Ecto neural progenitor cell (in vitro differentiated cells): Measurements from ENCODE around the gene PROSER3.
"Not testable (repeated sequence)": the region's sequence is repeated elsewhere in the genome, so short reads cannot be mapped to it uniquely, and the experiment has no call there.

ENCODE experiments used
- DNase-seq: peaks from one replicate; pipeline ENCODE4 v3.0.0-alpha.2; 2018; ENCODE audit warnings: low spot score

The PROSER3 gene

DNA sequence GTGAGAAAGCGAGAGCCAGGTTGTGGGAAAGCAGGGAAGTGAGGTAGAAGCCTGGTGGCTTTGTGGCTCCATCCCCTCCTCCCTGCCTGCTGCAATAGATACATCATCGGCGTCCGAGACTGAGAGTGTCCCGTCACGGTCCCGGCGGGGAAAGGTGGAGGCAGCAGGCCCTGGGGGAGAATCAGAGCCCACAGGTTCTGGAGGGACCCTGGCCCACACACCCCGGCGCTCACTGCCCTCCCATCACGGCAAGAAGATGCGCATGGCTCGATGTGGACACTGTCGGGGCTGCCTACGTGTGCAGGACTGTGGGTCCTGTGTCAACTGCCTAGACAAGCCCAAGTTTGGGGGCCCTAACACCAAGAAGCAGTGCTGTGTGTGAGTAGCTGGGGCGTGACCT is 35.1 kb upstream of the PROSER3 start:
- DNase-seq: no peak

DNA sequence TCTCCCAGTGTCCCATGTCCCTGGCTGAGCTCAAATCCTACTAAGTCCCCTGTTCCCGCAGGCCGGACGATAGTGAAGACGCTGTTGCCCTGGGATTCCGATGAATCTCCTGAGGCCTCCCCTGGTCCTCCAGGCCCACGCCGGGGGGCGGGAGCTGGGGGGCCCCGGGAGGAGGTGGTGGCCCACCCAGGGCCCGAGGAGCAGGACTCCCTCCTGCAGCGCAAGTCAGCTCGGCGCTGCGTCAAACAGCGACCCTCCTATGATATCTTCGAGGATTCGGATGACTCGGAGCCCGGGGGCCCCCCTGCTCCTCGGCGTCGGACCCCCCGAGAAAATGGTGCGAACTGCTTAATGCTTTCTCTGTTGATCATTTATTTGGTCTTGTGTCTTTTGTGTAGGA is 34.3 kb upstream of the PROSER3 start:
- no peak for DNase-seq

DNA sequence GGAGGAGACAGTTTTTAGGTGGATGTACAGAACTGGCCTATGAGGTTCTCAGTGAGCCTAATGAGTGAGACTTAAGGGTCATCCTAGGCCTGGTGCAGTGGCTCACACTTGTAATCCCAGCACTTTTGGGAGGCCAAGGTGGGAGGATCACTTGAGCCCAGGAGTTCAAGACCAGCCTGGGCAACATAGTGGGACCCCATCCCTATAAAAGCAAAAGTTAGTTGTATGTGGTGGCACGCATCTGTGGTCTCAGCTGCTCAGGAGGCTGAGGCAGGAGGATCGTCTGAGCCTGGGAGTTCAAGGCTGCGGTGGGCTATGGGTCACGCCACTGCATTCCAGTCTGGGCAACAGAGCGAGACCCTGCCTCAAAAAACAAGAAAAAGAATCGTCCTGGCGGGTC is 33.8 kb upstream of the PROSER3 start:
- DNase-seq: not testable (repeated sequence)

DNA sequence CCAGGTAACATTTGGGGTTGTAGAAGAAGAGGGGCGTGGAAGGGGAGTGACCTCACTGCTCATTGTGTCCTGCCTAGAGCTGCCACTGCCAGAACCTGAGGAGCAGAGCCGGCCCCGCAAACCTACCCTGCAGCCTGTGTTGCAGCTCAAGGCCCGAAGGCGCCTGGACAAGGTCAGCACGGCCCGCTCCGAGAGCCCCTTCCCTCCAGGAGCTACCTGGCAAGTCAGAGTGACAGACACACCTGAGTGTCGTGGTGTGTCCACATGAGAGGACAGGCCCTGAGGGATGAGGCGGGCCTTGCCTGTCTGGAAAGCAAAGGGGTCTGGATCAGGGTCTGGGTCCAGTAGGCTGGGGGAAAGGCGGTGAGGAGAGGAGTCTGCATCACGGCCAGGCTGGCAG is 33.4 kb upstream of the PROSER3 start:
- DNase-seq: no peak

DNA sequence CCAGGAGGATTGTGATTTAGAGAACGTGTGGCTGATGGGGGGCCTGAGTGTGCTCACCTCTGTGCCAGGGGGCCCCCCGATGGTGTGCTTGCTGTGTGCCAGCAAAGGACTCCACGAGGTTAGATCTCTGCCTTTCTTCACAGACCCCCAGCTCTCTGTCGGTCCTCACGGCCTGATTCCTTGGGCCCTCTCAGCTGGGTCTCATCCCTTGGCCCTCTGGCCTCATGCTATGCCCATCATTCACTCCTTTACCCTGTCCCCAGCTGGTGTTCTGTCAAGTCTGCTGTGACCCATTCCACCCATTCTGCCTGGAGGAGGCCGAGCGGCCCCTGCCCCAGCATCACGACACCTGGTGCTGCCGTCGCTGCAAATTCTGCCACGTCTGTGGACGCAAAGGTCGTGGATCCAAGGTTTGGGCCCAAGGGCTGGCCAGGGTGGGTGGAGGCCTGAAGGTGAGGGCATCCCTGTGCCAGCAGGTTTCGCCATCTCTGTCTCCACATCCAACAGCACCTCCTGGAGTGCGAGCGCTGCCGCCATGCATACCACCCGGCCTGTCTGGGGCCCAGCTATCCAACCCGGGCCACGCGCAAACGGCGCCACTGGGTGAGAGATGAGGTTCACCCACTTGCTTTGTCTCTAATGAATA is 32.6 kb upstream of the PROSER3 start:
- no peak for DNase-seq

DNA sequence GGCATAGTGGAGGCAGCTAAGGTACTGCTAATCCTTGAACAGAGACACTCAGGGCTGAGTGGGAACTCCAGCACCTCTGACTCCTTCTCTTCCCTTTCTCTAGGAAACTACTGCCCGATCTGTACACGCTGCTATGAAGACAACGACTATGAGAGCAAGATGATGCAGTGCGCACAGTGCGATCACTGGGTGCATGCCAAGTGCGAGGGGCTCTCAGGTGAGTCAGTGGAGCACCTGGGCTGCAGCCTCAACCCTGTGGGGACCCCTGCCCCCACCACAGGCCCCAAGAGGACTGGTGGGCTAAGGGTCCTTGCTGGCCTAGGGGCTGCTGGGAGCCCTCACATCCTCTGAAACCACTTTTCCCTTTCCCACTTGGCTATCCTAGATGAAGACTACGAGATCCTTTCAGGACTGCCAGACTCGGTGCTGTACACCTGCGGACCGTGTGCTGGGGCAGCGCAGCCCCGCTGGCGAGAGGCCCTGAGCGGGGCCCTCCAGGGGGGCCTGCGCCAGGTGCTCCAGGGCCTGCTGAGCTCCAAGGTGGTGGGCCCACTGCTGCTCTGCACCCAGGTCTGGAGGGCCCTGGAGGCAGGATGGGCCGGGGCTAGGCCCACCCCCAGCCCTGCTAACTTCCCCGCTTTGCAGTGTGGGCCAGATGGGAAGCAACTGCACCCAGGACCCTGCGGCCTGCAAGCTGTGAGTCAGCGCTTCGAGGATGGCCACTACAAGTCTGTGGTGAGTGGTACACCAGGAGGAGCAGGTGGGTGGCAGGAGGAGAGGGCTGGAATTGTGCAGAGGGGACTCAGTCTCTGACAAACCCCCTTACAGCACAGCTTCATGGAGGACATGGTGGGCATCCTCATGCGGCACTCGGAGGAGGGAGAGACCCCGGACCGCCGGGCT is 30.7 kb upstream of the PROSER3 start:
- DNase-seq: no peak

DNA sequence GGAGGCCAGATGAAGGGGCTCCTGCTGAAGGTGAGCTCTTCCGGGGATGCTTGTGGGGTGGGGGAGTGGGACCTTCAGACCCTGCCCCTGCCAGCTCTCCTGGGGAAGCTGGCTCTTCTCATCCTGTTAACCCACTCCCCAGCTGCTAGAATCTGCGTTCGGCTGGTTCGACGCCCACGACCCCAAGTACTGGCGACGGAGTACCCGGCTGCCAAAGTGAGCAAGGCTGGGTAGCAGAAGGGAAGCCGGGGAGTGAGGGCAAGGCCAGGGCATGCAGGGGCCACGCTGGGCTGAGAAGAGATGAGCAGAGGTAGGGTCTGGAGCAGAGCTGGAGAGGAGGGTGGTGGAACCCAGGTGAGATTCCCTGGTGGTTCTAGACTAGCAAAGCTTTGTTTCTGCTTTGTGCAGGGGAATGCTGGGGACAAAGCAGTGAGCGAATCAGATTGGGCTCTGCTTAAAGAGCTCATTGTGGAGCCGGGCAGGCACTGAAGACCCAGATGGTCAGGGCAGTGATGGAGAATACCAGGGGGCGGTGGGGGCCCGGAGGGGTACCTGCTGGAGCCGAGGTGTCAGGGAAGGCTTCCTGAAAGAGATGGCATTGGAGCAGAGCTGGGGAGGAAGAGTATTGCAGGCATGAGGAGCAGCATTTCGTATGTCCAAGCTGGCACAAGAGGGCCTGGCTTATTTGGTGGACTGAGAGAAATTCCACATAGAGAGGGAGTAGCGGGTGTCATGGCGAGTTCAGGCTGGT is 29.8 kb upstream of the PROSER3 start:
- no peak for DNase-seq

DNA sequence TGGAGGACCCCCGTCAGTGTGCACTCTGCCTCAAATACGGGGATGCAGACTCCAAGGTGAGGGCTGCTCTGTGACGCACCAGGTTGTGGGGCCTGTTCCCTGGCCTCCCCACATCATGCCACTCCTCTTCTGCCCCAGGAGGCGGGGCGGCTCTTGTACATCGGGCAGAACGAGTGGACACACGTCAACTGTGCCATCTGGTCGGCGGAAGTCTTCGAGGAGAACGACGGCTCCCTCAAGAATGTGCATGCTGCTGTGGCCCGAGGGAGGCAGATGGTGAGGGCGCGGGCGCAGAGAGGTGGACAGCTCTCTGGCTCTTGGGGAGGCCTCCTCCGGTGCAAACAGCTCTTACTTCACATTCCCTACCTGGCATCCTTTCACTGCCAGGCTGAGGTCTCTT is 29.0 kb upstream of the PROSER3 start:
- no peak for DNase-seq

DNA sequence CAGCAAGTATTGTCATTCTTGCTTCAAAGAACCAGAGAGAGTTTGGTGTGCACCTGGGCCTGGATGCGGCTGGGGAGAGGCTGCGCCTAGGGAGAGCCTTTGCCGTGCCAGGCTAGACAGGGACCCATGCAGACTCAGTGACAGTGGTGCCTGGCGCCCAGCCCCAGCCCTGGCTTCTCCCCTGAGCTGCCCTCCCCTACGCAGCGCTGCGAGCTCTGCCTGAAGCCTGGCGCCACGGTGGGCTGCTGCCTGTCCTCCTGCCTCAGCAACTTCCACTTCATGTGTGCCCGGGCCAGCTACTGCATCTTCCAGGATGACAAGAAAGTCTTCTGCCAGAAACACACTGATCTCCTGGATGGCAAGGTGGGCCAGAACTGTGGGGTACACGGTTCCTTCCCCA is 28.2 kb upstream of the PROSER3 start:
- DNase-seq: no peak

DNA sequence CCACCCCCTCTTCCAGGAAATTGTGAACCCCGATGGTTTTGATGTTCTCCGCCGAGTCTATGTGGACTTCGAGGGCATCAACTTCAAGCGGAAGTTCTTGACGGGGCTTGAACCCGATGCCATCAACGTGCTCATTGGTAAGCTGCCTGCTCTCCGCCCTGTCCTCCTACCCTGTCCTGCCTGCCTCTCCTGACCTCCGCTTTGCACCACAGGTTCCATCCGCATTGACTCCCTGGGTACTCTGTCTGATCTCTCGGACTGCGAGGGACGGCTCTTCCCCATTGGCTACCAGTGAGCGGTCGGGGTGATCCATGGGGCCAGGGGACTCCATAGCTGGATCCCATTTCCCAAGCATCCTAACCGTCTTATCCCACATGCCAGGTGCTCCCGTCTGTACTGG is 27.6 kb upstream of the PROSER3 start:
- DNase-seq: no peak

DNA sequence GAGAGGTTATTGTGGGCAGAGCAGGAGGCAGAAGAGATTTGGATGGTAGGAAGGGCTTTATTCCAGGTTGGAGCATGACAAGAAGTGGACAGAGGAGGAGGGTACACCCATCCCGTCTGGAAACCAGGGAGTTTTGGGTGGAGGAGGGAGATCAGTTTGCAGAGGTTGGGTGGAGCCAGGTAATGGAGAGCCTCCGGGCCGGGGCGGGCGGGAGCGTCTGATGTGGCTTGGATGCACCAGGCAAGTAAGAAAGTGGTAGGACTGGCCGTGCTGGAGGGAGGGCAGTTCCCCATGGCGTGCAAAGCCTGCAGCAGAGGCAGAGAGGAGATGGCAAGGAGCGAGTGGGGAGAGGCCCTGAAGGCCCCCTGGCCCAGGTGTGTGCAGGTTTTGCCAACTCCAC is 26.6 kb upstream of the PROSER3 start:
- no peak for DNase-seq

DNA sequence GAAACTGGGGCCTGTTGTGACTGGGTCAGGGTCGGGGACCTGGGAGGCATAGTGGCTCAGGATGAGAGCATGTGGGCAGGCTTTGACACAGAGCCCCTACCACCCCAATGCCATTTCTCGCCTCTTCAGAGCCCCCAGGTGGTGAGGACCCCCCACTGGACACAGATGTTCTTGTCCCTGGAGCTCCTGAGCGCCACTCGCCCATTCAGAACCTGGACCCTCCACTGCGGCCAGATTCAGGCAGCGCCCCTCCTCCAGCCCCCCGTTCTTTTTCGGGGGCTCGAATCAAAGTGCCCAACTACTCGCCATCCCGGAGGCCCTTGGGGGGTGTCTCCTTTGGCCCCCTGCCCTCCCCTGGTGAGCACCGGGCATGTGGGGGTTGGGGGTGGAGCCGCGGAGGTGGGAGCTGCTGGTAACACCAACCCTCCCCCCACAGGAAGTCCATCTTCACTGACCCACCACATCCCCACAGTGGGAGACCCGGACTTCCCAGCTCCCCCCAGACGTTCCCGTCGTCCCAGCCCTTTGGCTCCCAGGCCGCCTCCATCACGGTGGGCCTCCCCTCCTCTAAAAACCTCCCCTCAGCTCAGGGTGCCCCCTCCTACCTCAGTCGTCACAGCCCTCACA is 26.1 kb upstream of the PROSER3 start:
- DNase-seq: no peak

DNA sequence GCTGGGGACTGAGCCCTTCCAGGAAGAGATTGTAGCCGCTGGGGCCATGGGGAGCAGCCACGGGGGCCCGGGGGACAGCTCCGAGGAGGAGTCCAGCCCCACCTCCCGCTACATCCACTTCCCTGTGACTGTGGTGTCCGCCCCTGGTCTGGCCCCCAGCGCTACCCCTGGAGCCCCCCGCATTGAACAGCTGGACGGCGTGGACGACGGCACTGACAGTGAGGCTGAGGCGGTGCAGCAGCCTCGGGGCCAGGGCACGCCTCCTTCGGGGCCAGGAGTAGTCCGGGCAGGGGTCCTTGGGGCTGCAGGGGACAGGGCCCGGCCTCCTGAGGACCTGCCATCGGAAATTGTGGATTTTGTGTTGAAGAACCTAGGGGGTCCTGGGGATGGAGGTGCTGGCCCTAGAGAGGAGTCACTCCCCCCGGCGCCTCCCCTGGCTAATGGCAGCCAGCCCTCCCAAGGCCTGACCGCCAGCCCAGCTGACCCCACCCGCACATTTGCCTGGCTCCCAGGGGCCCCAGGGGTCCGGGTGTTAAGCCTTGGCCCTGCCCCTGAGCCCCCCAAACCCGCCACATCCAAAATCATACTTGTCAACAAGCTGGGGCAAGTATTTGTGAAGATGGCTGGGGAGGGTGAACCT is 25.3 kb upstream of the PROSER3 start:
- no peak for DNase-seq

DNA sequence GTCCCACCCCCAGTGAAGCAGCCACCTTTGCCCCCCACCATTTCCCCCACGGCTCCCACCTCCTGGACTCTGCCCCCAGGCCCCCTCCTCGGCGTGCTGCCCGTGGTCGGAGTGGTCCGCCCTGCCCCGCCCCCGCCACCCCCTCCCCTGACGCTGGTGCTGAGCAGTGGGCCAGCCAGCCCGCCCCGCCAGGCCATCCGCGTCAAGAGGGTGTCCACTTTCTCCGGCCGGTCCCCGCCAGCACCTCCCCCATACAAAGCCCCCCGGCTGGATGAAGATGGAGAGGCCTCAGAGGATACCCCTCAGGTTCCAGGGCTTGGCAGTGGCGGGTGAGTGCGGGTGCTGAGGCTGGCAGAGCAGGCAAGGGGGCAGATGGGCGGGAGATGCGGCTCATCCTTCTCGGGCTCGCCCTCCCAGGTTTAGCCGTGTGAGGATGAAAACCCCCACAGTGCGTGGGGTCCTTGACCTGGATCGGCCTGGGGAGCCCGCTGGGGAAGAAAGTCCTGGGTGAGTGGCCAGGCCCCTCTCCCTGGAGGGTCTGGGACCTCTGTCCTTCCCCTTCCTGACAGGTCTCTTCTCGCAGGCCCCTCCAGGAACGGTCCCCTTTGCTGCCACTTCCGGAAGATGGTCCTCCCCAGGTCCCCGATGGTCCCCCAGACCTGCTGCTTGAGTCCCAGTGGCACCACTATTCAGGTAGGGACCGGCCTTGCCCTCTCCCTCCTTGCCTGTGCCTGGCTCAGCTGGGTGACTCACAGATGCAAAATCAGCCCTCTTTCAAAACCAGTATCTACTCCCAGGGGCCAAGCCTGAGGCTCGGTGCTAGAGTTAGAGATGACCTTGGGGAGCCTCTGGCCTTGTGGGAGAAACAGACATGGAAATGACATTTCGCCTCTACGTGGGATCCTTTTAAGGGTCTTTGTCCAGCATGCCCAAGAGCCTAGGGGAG is 24.5 kb upstream of the PROSER3 start:
- no peak for DNase-seq

DNA sequence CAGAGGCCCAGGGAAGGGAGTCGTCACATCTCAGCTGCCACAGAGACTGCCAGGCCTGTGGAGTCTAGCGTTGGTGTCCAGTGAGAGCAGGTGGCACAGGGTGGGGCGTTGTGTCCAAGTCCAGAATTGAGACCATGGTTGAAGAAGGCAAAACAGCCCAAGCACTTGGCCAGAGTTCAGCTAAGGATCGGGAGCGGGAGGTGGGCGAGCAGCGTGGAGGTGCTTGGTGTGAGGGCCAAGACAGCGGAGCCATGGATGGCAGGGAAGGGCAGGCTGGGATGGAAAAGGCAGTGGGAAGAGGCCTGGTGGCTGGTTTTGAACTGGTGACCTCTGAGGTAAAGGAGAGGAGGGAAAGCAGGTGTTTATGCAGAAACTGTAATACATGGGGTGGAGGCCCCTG is 23.7 kb upstream of the PROSER3 start:
- no peak for DNase-seq

DNA sequence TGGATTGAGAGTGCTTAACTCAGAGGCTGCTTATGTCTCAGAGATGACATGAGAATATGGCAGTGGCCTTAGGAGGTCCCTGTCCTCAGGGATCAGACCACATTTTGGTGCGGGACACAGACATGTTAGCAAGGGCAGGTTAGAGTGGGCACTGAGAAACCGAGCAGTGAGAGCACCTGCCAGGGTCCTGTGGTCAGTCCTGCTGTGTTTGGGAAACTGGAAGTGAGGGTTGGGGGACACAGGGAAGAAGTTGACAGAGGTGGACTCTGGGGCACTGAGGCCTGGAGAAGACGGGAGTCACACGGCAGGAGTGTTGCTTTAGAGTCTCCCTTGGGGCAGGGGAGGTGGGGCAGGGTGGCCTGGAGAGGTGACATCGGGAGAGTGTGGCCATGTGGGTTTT is 23.1 kb upstream of the PROSER3 start:
- no peak for DNase-seq

DNA sequence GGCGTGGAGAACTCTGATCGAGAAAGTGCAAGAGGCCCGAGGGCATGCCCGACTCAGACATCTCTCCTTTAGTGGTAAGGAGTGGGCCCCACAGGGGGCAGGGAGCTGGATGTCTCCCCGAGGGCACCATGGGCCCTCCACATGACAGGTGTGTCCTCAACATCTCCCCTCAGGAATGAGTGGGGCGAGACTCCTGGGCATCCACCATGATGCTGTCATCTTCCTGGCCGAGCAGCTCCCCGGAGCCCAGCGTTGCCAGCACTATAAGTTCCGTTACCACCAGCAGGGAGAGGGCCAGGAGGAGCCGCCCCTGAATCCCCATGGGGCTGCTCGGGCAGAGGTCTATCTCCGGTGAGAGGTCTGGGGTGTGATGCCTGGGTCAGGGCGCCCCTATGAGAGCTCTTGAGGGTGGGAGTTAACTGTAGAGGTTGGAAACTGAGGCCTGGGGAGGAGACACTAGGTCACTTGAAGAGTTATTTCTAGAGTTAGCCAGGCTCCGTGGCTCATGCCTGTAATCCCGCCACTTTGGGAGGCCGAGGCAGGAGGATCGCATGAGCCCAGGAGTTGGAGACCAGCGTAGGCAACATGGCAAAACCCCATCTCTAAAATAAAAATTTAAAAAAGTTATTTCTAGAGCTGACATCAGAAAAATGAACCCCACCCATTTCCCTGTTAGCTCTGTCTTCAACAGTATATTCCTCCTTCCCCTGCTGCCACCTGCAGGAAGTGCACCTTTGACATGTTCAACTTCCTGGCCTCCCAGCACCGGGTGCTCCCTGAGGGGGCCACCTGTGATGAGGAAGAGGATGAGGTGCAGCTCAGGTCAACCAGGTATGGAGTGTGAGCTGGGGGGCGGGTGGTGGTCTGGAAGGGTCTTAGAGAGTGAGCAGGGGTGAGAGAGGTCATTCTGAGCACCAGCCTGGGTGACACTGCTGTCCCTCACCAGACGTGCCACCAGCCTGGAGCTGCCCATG is 20.8 kb upstream of the PROSER3 start:
- no peak for DNase-seq

DNA sequence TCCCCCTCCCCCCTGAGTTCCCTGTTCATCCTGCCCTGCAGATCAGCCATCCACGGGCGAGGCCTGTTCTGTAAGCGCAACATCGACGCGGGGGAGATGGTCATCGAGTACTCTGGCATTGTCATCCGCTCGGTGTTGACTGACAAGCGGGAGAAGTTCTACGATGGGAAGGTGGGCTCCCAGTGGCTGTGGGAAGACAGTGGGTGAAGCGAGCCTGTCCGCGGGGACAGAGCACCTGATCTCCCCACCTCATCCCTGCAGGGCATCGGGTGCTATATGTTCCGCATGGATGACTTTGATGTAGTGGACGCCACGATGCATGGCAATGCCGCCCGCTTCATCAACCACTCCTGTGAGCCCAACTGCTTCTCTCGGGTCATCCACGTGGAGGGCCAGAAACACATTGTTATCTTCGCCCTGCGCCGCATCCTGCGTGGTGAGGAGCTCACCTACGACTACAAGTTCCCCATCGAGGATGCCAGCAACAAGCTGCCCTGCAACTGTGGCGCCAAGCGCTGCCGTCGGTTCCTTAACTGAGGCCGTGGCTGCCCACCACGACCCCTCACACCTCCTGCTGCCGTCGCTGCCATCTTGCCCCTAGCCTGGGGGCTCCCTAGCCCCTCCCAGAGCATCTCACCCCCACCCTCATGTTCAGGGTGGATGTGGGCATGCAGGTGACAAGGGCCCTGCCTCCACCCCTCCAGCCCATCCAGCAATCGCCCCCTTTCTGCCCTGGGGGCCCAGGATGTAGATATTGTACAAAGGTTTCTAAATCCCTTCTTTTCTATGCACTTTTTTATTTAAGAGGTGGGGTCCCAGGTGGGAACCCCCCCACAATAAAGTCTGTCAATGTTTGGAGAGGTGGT is 19.7 kb upstream of the PROSER3 start:
- no peak for DNase-seq

DNA sequence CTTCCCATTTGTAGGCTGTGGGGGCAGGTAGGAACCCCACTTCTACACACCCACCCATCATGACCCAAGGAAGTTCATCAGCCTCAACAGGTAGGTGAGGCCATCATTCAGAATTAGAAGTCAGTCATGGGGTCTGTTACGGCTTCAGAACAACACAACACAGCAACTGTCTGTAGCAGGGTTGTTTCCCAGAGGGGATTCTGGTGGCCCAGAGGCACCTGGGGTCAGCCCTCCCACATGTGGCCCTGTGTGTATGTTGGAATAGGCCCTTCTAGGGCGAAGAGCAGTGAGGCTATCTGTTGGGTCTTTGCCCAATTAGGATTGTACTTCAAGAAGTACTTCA is 19.1 kb upstream of the PROSER3 start:
- DNase-seq: no peak
